GM23248 (cell line): Measurements from ENCODE around the gene GAB2.

Source experiments
- EZH2 ChIP-seq: fragments of 200-600 bp; sonication (generic); IDR thresholded peaks from 2 replicates; pipeline ENCODE4 v1.6.1; 2018; ENCODE audit warnings: antibody characterized with exemption, mild to moderate bottlenecking; ENCODE audit not compliant: insufficient read depth, poor library complexity, severe bottlenecking
- EZH2phosphoT487 ChIP-seq: fragments of 200-600 bp; sonication (generic); IDR thresholded peaks from 2 replicates; pipeline ENCODE4 v1.6.1; 2018; ENCODE audit warnings: antibody characterized with exemption, moderate library complexity, mild to moderate bottlenecking, low read depth; ENCODE audit not compliant: insufficient read depth

GRCh38 chr11:78239781-78240180 is 177.8 kb downstream of the GAB2 start:
- TF ChIP-seq EZH2 (no peak), EZH2phosphoT487 (no peak)
